HUES6 (cell line): ENCODE data around the gene MAGI1.

Experiments used
- H3K27ac ChIP-seq: 2 replicates; pipeline ENCODE4 v1.7.0; 2013; ENCODE audit warnings: low read depth, mild to moderate bottlenecking, low read length, inconsistent platforms
- H3K27me3 ChIP-seq: 2 replicates; pipeline ENCODE4 v1.6.1; 2013; ENCODE audit warnings: low read length; ENCODE audit not compliant: control insufficient read depth, insufficient read depth
- H3K36me3 ChIP-seq: 2 replicates; pipeline ENCODE4 v1.6.1; 2013; ENCODE audit warnings: low read length; ENCODE audit not compliant: control insufficient read depth, insufficient read depth
- H3K4me1 ChIP-seq: 2 replicates; pipeline ENCODE4 v1.6.1; 2013; ENCODE audit warnings: low read length; ENCODE audit not compliant: control insufficient read depth, insufficient read depth
- H3K4me3 ChIP-seq: 2 replicates; pipeline ENCODE4 v1.5.1; 2013; ENCODE audit warnings: low read depth, low read length
- H3K9ac ChIP-seq: one replicate; pipeline ENCODE4 v1.6.1; 2013; ENCODE audit warnings: mild to moderate bottlenecking, low read length
- H3K9me3 ChIP-seq: 2 replicates; pipeline ENCODE4 v1.6.1; 2013; ENCODE audit warnings: low read depth, low read length; ENCODE audit not compliant: control insufficient read depth, insufficient read depth

MAGI1 gene

DNA sequence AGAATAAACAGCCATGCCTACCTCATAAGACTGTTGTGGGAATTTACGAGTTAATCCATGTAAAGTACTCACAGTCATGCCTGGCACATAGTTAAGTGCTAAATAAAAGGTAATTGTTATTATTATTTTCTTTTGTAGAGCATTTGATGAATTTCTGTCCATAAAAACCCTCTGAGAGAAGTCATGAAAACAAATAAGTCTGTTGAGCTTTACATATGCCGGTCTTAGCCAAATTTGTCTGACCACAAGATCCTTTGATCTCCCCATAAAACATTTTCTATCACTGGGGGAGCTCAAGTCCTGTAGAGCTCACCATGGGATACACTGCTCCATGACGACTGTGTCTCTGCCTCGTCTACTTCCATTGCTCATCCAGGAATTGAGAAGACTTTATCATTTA lies 114.0 kb downstream of the MAGI1 start:
- no peak overlapping the region for H3K27ac ChIP-seq

DNA sequence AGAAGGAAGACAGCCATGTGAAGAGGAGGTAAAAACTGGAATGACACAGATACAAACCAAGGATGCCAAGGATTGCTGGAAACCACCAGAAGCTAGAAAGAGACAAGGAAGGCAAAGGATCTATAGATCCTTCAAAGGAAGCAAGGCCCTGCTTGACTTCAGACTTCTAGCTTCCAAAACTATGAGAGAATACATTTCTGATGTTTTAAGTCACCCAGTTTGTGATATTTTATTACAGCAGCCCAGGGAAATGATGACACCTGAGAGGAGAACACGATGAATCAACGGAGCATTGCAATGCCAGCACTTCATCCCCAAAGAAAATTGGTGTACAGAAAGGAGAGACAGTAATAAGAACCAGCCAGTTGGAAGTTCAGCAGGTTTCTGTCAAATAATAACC lies 116.3 kb downstream of the MAGI1 start:
- Histone ChIP-seq H3K36me3 (no peaks in the 10 kb centered on the region), H3K9me3 (peaks cover 7% of the 10 kb centered on the region), H3K27ac (no peak overlapping the region), H3K4me1 (peaks cover 19% of the 10 kb centered on the region), H3K4me3 (no peak overlapping the region), H3K27me3 (no peaks in the 10 kb centered on the region), H3K9ac (no peak overlapping the region)

More for the DNA sequence above, 114.0 kb downstream of the MAGI1 start:
- Histone ChIP-seq H3K9ac (no peak overlapping the region), H3K4me1 (peaks cover 37% of the 10 kb centered on the region), H3K4me3 (no peak overlapping the region), H3K9me3 (no peaks in the 10 kb centered on the region), H3K36me3 (no peaks in the 10 kb centered on the region), H3K27me3 (no peaks in the 10 kb centered on the region)

GRCh38 chr3:65919826-65920225 lies 118.9 kb downstream of the MAGI1 start:
- Histone ChIP-seq H3K4me1 (peaks cover 5% of the 10 kb centered on the region), H3K27ac (no peak overlapping the region), H3K36me3 (no peaks in the 10 kb centered on the region), H3K9ac (no peak overlapping the region), H3K27me3 (no peaks in the 10 kb centered on the region), H3K4me3 (no peak overlapping the region), H3K9me3 (peaks cover 13% of the 10 kb centered on the region)

DNA sequence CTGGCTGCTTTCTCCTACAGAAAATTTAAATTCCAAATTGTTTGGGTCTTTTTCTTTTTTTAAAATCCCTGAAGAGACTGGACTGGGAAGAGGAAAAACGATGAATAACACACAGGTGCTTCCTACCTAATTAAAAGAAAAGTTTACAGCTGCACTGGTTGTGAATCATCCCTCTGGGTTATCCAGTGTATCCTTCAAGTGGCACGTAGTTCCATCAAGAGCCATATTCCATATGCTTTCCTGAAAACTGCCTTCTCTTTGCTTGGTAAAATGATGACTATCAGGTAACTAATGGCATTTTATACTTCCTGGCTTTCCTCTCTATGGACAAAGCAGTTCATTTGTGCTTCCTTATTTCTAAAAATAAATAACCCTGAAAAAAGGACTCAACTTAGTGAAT lies 123.2 kb downstream of the MAGI1 start:
- Histone ChIP-seq H3K4me3 (no peak overlapping the region), H3K36me3 (no peaks in the 10 kb centered on the region), H3K9ac (no peak overlapping the region)

GRCh38 chr3:65914740-65915367 lies 123.9 kb downstream of the MAGI1 start:
- peaks cover 6% of the 10 kb centered on the region for H3K4me1 ChIP-seq
- no peak overlapping the region for H3K27ac ChIP-seq
- no peaks in the 10 kb centered on the region for H3K27me3 ChIP-seq
- H3K4me3 ChIP-seq: no peak overlapping the region
- H3K9me3 ChIP-seq: peaks cover 13% of the 10 kb centered on the region
- H3K9ac ChIP-seq: no peak overlapping the region
- H3K36me3 ChIP-seq: no peaks in the 10 kb centered on the region

More for the DNA sequence above, 123.2 kb downstream of the MAGI1 start:
- Histone ChIP-seq H3K4me1 (peaks cover 6% of the 10 kb centered on the region), H3K9me3 (peaks cover 13% of the 10 kb centered on the region), H3K27me3 (no peaks in the 10 kb centered on the region), H3K27ac (no peak overlapping the region)

GRCh38 chr3:65914032-65914739 lies 124.5 kb downstream of the MAGI1 start:
- Histone ChIP-seq H3K4me1 (peaks cover 6% of the 10 kb centered on the region), H3K27me3 (no peaks in the 10 kb centered on the region), H3K4me3 (no peak overlapping the region), H3K27ac (no peak overlapping the region), H3K36me3 (no peaks in the 10 kb centered on the region), H3K9ac (no peak overlapping the region), H3K9me3 (peaks cover 13% of the 10 kb centered on the region)

GRCh38 chr3:65912647-65913046 lies 126.1 kb downstream of the MAGI1 start:
- H3K9me3 ChIP-seq: peaks cover 8% of the 10 kb centered on the region
- H3K27me3 ChIP-seq: no peaks in the 10 kb centered on the region

GRCh38 chr3:65908588-65908987 lies 130.1 kb downstream of the MAGI1 start:
- no peaks in the 10 kb centered on the region for H3K36me3 ChIP-seq
- peaks cover 16% of the 10 kb centered on the region for H3K4me1 ChIP-seq
- H3K27me3 ChIP-seq: no peaks in the 10 kb centered on the region
- no peak overlapping the region for H3K27ac ChIP-seq
- no peak overlapping the region for H3K9ac ChIP-seq
- no peaks in the 10 kb centered on the region for H3K9me3 ChIP-seq
- H3K4me3 ChIP-seq: no peak overlapping the region

More at GRCh38 chr3:65912647-65913046, 126.1 kb downstream of the MAGI1 start:
- Histone ChIP-seq H3K4me1 (peaks cover 11% of the 10 kb centered on the region), H3K9ac (no peak overlapping the region), H3K4me3 (no peak overlapping the region), H3K36me3 (no peaks in the 10 kb centered on the region), H3K27ac (no peak overlapping the region)

DNA sequence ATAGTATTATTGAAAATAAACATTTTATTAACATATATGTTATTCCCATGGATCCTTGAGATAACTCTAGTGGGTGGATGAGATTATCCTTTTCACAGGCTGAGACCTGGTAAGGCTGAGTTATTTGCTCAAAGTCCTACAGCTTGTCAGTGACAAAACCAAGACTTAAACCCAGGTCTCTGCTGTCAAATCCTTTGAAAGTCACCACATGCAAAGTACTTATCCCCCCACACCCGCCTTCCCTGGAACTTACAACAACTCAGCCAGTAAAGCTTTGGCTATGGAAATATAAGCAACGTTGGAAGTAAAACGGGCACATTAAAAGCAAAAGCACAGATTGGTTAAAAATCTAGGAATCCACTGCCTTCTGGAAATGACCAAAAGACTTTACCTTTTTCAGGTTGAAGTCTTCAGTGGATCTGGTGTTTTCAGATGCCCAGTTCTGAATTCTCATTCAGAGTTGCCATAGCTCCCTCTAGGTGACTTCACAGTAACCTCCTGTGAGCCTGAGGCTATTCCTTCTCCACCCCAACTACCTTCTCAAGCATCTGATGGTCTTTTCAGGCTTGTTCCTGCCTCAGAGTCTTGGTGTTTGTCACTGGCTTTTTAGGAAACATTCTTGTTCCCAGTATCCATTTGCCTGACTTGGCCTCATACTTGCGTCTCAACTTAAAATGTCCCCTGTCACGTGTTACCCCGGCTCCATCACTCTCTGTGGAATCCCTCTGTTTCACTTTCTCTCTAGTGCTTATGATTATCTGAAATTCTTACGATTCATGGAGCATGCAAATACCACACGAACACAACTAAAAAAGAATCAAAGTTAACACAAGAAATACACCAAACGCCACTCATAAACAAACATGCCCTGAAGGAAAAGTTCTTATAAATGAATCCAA lies 131.2 kb downstream of the MAGI1 start:
- Histone ChIP-seq H3K27ac (no peak overlapping the region), H3K9ac (no peak overlapping the region), H3K4me1 (peaks cover 24% of the 10 kb centered on the region), H3K4me3 (no peak overlapping the region), H3K9me3 (no peaks in the 10 kb centered on the region), H3K36me3 (no peaks in the 10 kb centered on the region), H3K27me3 (no peaks in the 10 kb centered on the region)

- Histone ChIP-seq H3K4me3 (no peak overlapping the region), H3K9ac (no peak overlapping the region), H3K27ac (no peak overlapping the region), H3K27me3 (no peaks in the 10 kb centered on the region), H3K9me3 (no peaks in the 10 kb centered on the region), H3K4me1 (peaks cover 40% of the 10 kb centered on the region), H3K36me3 (no peaks in the 10 kb centered on the region)
These were observed 132.9 kb downstream of the MAGI1 start for GRCh38 chr3:65905771-65906170.

- Histone ChIP-seq H3K4me1 (peaks cover 40% of the 10 kb centered on the region), H3K27ac (no peak overlapping the region), H3K9me3 (no peaks in the 10 kb centered on the region), H3K36me3 (no peaks in the 10 kb centered on the region), H3K27me3 (no peaks in the 10 kb centered on the region), H3K9ac (no peak overlapping the region), H3K4me3 (no peak overlapping the region)
These were observed 134.7 kb downstream of the MAGI1 start for GRCh38 chr3:65904016-65904415.
